Hematopoietic multipotent progenitor cell (in vitro differentiated cells): Measurements from ENCODE around the gene AFF1. TPM values are rescaled to one million over a fixed set of nuclear protein-coding genes. Genes with fewer than 3 reads are reported as not detected.
A peak's percentile ranks its signal among the peaks of the same experiment; 100 is the strongest.

Experiments used
- DNase-seq, 3 donors: peaks; one replicate each; pipeline ENCODE4 v3.0.0-alpha.2; 2011 to 2015; ENCODE audit warnings: low read depth in 2 of 3, low spot score in 2 of 3
- total RNA-seq: library from RNA; depleted of rRNA; stranded (reverse); fragments of >200 nt; gene quantifications from one replicate; pipeline ENCODE4 v1.2.3, GENCODE V29; 2012

Gene AFF1
- total RNA-seq, 1 donor: 44.4 TPM

GRCh38 chr4:86919561-86920223 lies 15.1 kb upstream of the AFF1 start:
- DNase-seq: no peak

GRCh38 chr4:86921608-86922252 lies 13.1 kb upstream of the AFF1 start:
- DNase-seq: no peak

DNA sequence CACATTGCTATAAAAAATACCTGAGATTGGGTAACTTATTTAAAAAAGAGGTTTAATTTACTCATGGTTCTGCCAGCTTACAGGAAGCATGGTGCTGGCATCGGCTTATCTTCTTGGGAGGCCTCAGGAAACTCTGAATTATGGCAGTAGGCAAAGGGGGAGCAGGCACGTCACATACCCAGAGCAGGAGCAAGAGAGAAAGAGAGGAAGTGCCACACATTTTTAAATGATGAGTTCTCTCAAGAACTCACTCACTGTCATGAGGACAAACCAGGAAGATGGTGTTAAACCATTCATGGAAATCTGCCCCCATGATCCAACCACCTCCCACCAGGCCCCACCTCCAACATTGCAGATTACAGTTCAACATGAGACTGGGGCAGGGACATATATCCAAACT lies 10.0 kb upstream of the AFF1 start:
- peak in 2 of 3 donors; percentile 29 to 56 for DNase-seq

- no peak for DNase-seq
Measured at GRCh38 chr4:86926435-86927086, 8.2 kb upstream of the AFF1 start.

- no peak for DNase-seq
Measured at GRCh38 chr4:86927843-86928395, 6.9 kb upstream of the AFF1 start.

- no peak for DNase-seq
Measured at GRCh38 chr4:86928400-86929255, 6.2 kb upstream of the AFF1 start.

DNA sequence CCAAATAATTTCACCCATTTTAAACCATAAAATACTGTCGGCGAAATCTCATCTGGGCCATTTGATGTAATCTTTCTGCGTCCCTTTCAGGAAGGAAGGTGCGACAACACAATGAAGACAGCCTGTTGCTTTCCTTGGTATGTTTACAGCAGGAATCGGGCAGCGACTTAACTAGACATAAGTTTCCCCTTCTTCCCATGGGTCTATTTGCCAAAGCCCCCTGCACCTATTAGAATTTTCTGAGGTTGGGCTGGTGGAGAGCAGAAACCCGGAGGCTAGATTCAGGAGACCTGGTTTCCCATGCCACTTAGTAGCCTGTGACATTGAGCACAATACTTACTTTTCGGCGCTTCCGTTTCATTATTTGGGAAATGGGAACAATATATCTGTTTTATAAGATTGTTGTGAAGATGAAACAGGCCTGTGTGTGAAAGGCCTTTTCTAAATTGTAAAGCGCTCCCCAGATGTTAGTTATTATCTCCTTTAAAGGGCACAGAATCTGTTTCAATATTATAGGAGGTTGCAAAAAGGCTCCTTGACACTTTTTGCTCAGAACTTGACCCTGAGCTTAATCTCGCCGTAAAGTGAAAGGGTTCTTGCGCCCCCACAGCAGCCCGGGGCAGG lies 552 bp upstream of the AFF1 start:
- DNase-seq: peak in 1 of 3 donors; percentile 44

GRCh38 chr4:86935566-86935852 lies 698 bp downstream of the AFF1 start:
- no peak for DNase-seq

DNA sequence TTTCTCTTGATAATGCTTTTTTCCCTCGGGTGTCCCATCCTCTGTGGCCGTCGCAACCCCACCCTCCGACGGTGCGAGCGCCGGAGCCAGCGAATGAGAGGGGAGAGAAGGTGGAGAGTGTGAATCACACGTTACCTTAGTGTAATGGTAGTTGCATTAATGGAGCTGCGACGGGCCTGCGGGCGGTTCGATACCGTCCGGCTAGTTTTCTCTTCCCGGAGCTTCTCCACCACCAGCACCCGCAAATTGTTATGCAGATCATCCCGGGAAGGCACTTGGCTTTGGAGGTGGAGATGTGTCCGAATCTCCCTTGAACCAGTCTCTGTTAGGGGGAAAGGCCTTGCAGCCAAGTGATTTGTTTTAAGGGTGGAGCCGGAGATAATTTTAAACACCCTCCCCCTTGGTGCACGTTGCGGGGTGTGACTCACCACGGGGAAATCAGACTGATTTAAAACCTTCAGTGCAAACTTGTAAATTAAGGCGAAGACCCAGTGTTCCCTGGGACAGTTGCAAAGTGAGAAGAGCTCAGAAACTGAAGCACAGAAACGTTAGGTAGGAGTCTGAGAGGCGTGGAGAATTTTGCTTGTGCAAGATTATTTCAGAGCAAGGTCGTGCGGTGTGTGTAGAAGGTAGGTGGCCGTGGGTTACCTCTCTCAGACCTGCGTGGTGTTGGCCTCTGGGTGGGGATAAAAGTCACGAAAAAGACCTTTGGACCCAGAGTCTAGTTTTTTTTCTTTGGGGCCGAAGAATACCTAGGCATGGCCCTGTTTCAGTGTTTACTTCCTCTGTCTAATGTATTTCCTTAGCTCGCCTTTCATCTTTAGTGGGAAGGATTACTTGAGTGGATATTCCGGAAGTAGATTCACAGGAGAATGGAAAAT lies 1.3 kb downstream of the AFF1 start:
- DNase-seq: peak; percentile 60 to 86 (median 86)

- peak in 2 of 3 donors; percentile 59 to 64 for DNase-seq
Measured at GRCh38 chr4:86938771-86939520, 4.1 kb downstream of the AFF1 start.

- no peak for DNase-seq
Measured at GRCh38 chr4:86939729-86940575, 5.1 kb downstream of the AFF1 start.

- DNase-seq: no peak
Measured at GRCh38 chr4:86940920-86941460, 6.2 kb downstream of the AFF1 start.

GRCh38 chr4:86942185-86942666 lies 7.4 kb downstream of the AFF1 start:
- no peak for DNase-seq

DNA sequence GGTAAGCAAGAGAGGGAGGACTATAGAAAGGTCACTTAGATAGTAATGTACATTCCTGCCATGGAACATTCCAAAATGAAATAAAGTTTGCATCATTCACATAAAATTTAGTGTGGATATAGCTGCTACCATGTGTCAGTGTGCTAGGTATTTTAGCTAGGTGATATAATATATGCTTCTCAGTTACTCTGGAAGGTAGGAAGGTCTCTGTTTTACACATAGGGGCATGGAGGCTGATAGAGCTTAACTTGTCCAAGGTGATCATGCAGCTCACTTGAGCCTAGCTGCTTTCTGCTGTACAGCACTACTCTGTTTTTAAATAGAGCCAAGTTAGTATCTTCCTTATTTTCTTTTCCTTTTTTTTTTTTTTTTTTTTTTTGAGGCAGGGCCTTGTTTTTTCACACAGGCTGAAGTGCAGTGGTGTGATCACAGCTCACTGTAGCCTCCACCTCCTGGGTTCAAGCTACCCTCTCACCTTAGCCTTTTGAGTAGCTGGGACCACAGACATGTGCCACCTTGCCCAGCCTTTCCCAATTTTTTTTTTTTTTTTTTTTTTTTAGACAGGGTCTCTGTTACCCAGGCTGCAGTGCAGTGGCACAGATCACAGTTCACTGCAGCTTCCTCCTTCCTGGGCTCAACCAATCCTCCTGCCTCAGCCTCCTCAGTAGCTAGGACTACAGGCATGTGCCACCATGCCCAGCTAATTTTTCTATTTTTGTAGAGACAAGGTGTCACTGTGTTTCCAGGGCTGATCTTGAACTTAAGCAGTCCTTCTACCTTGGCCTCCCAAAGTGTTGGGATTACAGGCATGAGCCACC lies 10.4 kb downstream of the AFF1 start:
- DNase-seq: no peak

DNA sequence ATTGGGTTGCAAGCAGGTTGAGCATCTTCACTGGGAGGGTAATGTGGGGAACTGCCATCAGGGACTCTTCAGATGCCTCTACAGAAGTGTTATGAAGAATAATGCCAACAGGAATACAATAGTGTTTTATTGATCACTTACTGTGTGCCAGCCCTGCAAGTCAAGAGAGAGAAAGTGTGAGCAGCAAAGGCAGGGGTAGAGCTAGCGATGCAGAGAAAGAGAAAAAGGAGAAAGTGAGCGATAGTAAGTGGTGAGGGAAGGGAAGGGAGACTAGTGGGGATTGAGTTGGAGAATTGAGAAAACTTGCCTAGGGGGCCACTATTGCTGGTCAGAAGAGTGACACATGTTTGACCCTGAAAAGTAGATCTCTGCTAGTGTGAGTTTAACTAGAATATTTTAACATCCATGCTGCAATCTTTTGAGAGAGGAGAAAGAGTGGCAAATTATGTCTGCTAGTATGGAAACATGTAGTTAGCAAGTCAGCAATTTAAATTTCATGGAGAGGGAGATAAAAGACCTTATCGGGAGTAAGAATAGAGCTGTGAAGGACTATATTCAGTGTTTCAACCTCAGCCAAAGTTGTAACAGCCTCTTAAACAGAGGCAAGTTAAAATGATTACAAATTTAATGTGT lies 12.2 kb downstream of the AFF1 start:
- DNase-seq: no peak

GRCh38 chr4:86947501-86948120 lies 12.8 kb downstream of the AFF1 start:
- peak in 1 of 3 donors; percentile 57 for DNase-seq
